Measurements from ENCODE around the gene OR13C8. TPM values are rescaled to one million over a fixed set of nuclear protein-coding genes. Genes with fewer than 3 reads are reported as not detected.

The OR13C8 gene
- total RNA-seq, 1 donor from 2014 or later = not detected

- H3K36me3 Mint-ChIP-seq (ENCODE audit: unreplicated experiment) = no peaks in the 10 kb centered on the region
- peaks cover 10% of the 10 kb centered on the region for H3K9me3 Mint-ChIP-seq (ENCODE audit: unreplicated experiment)
- no peaks in the 10 kb centered on the region for H3K4me1 Mint-ChIP-seq (ENCODE audit: unreplicated experiment)
- TF ChIP-seq CTCF (IDR thresholded peaks at IDR 0.05) = no peak
- no peaks in the 10 kb centered on the region for H3K27me3 Mint-ChIP-seq (ENCODE audit: unreplicated experiment)
- no peak for DNase-seq (ENCODE audit: extremely low spot score, unreplicated experiment)
- no peak overlapping the region for H3K4me3 Mint-ChIP-seq (ENCODE audit: unreplicated experiment)
- H3K27ac Mint-ChIP-seq (ENCODE audit: unreplicated experiment) = no peak overlapping the region
Measured at GRCh38 chr9:104572612-104573011, 3.6 kb downstream of the OR13C8 start.

- no peak overlapping the region for H3K27ac Mint-ChIP-seq (ENCODE audit: unreplicated experiment)
- H3K27me3 Mint-ChIP-seq (ENCODE audit: unreplicated experiment) = peaks cover 5% of the 10 kb centered on the region
- H3K36me3 Mint-ChIP-seq (ENCODE audit: unreplicated experiment) = no peaks in the 10 kb centered on the region
- TF ChIP-seq CTCF (IDR thresholded peaks at IDR 0.05) = no peak
- H3K4me1 Mint-ChIP-seq (ENCODE audit: unreplicated experiment) = no peaks in the 10 kb centered on the region
- DNase-seq (ENCODE audit: extremely low spot score, unreplicated experiment) = no peak
- no peak overlapping the region for H3K4me3 Mint-ChIP-seq (ENCODE audit: unreplicated experiment)
- H3K9me3 Mint-ChIP-seq (ENCODE audit: unreplicated experiment) = peaks cover 10% of the 10 kb centered on the region
Measured at GRCh38 chr9:104575456-104575855, 6.5 kb downstream of the OR13C8 start.

- no peak for DNase-seq (ENCODE audit: extremely low spot score, unreplicated experiment)
- no peak for TF ChIP-seq CTCF (IDR thresholded peaks at IDR 0.05)
- Mint-ChIP-seq H3K4me3 (ENCODE audit: unreplicated experiment) (no peak overlapping the region), H3K27me3 (ENCODE audit: unreplicated experiment) (peaks cover 5% of the 10 kb centered on the region), H3K4me1 (ENCODE audit: unreplicated experiment) (no peaks in the 10 kb centered on the region), H3K9me3 (ENCODE audit: unreplicated experiment) (peaks cover 5% of the 10 kb centered on the region), H3K27ac (ENCODE audit: unreplicated experiment) (no peak overlapping the region), H3K36me3 (ENCODE audit: unreplicated experiment) (no peaks in the 10 kb centered on the region)
Measured at GRCh38 chr9:104577263-104577662, 8.3 kb downstream of the OR13C8 start.

DNA sequence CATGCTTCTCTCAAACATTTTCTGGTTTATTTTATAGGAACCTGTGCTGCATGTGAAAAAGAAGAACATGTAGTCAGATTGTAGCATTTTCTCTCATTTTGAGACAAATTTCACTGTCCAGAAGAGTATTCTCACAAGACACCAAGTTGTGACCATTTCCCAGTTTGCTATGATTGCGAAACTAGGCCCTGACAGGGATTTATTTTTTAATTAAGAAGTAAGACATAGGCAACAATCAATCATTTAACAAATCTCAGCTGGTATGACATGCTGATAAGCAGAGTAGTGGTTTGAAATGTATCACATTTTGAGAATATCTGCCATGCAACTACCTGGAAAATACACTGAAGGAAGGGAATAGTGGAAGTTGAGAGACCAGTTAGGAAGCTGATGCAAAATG lies 11.6 kb downstream of the OR13C8 start:
- no peak for DNase-seq (ENCODE audit: extremely low spot score, unreplicated experiment)
- no peaks in the 10 kb centered on the region for H3K36me3 Mint-ChIP-seq (ENCODE audit: unreplicated experiment)
- H3K4me3 Mint-ChIP-seq (ENCODE audit: unreplicated experiment) = no peak overlapping the region
- no peaks in the 10 kb centered on the region for H3K9me3 Mint-ChIP-seq (ENCODE audit: unreplicated experiment)
- no peak for TF ChIP-seq CTCF (IDR thresholded peaks at IDR 0.05)
- H3K27ac Mint-ChIP-seq (ENCODE audit: unreplicated experiment) = no peak overlapping the region
- peaks cover 5% of the 10 kb centered on the region for H3K27me3 Mint-ChIP-seq (ENCODE audit: unreplicated experiment)
- H3K4me1 Mint-ChIP-seq (ENCODE audit: unreplicated experiment) = no peaks in the 10 kb centered on the region

GRCh38 chr9:104586496-104587180 lies 17.7 kb downstream of the OR13C8 start:
- DNase-seq (ENCODE audit: extremely low spot score, unreplicated experiment) = no peak

More at GRCh38 chr9:104586496-104587180, 17.7 kb downstream of the OR13C8 start:
- TF ChIP-seq CTCF (IDR thresholded peaks at IDR 0.05) = no peak
- no peaks in the 10 kb centered on the region for H3K9me3 Mint-ChIP-seq (ENCODE audit: unreplicated experiment)
- H3K4me3 Mint-ChIP-seq (ENCODE audit: unreplicated experiment) = no peak overlapping the region
- H3K27me3 Mint-ChIP-seq (ENCODE audit: unreplicated experiment) = peaks cover 2% of the 10 kb centered on the region
- H3K27ac Mint-ChIP-seq (ENCODE audit: unreplicated experiment) = no peak overlapping the region
- no peaks in the 10 kb centered on the region for H3K4me1 Mint-ChIP-seq (ENCODE audit: unreplicated experiment)
- no peaks in the 10 kb centered on the region for H3K36me3 Mint-ChIP-seq (ENCODE audit: unreplicated experiment)

Measured in osteocyte (in vitro differentiated cells).